Colonic mucosa (tissue), 4 donors: Measurements from ENCODE around the gene FKBP5. TPM values are rescaled to one million over a fixed set of nuclear protein-coding genes. Genes with fewer than 3 reads are reported as not detected.
"Not testable (repeated sequence)": the region's sequence is repeated elsewhere in the genome, so short reads cannot be mapped to it uniquely, and the experiment has no call there.

Experiments
- DNase-seq: peaks from one replicate; pipeline ENCODE4 v3.0.0-alpha.2; 2020
- H3K27ac ChIP-seq: fragments of 200-600 bp; one replicate; pipeline ENCODE4 v1.8.0; 2021
- H3K27me3 ChIP-seq: fragments of 200-600 bp; one replicate; pipeline ENCODE4 v1.8.0; 2021
- H3K36me3 ChIP-seq: fragments of 200-600 bp; one replicate; pipeline ENCODE4 v1.8.0; 2021
- H3K4me1 ChIP-seq: fragments of 200-600 bp; one replicate; pipeline ENCODE4 v1.8.0; 2021; ENCODE audit warnings: mild to moderate bottlenecking
- H3K4me3 ChIP-seq: fragments of 200-600 bp; one replicate; pipeline ENCODE4 v1.8.0; 2021
- H3K9ac ChIP-seq, 2 donors: one replicate each; pipeline ENCODE4 v1.7.0; 2013; ENCODE audit warnings: control low read depth in 2 of 2, low read depth in 2 of 2, low read length in 2 of 2
- H3K9me3 ChIP-seq: fragments of 200-600 bp; one replicate; pipeline ENCODE4 v1.8.0; 2021
- CTCF ChIP-seq: fragments of 200-600 bp; IDR thresholded peaks from one replicate; pipeline ENCODE4 v1.8.0; 2022; ENCODE audit warnings: antibody characterized with exemption, mild to moderate bottlenecking
- intact Hi-C: fragments of 100-400 bp; cut with DNase I; formaldehyde crosslinking; loops from one replicate; pipeline ENCODE4 v1.14.1; 2022
- total RNA-seq, 2 donors: library from RNA; stranded (reverse); fragmentation: NEBNext Ultra II Directional in 1 of 2; extraction: Animal tissue kit (Norgen Biotek cat#: 25700) in 1 of 2; gene quantifications; one replicate each; pipeline ENCODE4 v1.2.1, GENCODE V29; 2021
- donor health status: healthy.
- donor health status: DM: no; HTN: no; CAD: no.
- donor health status: DM: no; HTN: no; CAD: no.

The FKBP5 gene
- total RNA-seq, 2 donors from 2014 or later = 29.1 to 54.7 TPM

DNA sequence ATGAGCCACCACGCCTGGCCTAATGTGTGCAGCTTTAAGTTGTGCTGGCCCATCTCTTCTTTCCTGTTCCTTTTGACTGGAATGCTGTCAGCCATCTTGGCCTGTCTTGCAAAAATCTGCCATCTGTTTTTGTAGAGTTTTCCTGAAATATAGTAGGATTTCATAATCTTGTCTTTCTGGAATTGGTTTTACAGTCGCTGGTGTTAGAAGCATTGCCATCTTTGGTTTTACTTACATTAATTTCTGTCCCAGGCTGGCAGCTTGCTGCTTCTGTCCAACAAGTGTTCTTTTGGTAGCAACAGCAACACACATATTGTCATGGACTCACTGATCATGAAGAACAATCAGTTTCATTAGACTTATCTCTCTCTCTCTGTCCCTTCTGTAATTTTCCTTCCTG lies 146.9 kb downstream of the FKBP5 start:
- H3K9me3 ChIP-seq = no peaks in the 10 kb centered on the region
- no peaks in the 10 kb centered on the region for H3K27me3 ChIP-seq
- no peak overlapping the region for H3K9ac ChIP-seq
- no peak overlapping the region for H3K4me3 ChIP-seq
- H3K4me1 ChIP-seq = no peaks in the 10 kb centered on the region
- DNase-seq = no peak
- H3K36me3 ChIP-seq = no peaks in the 10 kb centered on the region
- H3K27ac ChIP-seq = no peak overlapping the region
- no peak for TF ChIP-seq CTCF
- intact Hi-C loops = no loop called here

DNA sequence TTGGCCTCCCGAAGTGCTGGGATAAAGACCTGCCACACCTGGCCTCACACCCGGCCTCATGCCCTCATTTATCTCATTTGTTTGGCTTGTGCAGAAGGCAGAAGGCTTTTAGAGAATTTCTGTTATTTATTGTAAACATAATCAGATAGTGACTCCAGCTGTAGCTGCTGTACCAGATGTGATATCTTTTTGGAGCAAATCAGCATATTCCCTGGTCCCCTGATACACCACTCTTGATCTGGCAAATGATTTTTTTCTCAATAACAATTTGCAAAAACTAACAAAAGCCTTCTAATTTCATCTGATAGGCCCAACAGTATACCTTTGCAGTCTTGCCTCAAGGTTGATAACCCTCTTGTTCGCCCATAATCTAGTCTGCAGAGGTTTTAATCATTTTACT lies 149.5 kb downstream of the FKBP5 start:
- no peak for DNase-seq
- no peak overlapping the region for H3K27ac ChIP-seq
- H3K9ac ChIP-seq = no peak overlapping the region
- H3K27me3 ChIP-seq = no peaks in the 10 kb centered on the region
- no peaks in the 10 kb centered on the region for H3K4me1 ChIP-seq
- intact Hi-C loops = no loop called here
- TF ChIP-seq CTCF = no peak
- H3K36me3 ChIP-seq = no peaks in the 10 kb centered on the region
- H3K9me3 ChIP-seq = no peaks in the 10 kb centered on the region
- no peak overlapping the region for H3K4me3 ChIP-seq

- H3K4me1 ChIP-seq, H3K4me3 ChIP-seq, H3K36me3 ChIP-seq, H3K27ac ChIP-seq, intact Hi-C loops, DNase-seq, H3K27me3 ChIP-seq, H3K9me3 ChIP-seq, H3K9ac ChIP-seq: not testable (repeated sequence)
These were observed 152.9 kb downstream of the FKBP5 start for GRCh38 chr6:35535847-35536246.

GRCh38 chr6:35534407-35535170 lies 154.1 kb downstream of the FKBP5 start:
- Histone ChIP-seq H3K9me3 (no peaks in the 10 kb centered on the region), H3K36me3 (no peaks in the 10 kb centered on the region), H3K9ac (no peak overlapping the region), H3K27me3 (no peaks in the 10 kb centered on the region), H3K27ac (no peak overlapping the region), H3K4me1 (no peaks in the 10 kb centered on the region), H3K4me3 (no peak overlapping the region)
- TF ChIP-seq CTCF = no peak
- intact Hi-C loops = no loop called here
- DNase-seq = no peak

DNA sequence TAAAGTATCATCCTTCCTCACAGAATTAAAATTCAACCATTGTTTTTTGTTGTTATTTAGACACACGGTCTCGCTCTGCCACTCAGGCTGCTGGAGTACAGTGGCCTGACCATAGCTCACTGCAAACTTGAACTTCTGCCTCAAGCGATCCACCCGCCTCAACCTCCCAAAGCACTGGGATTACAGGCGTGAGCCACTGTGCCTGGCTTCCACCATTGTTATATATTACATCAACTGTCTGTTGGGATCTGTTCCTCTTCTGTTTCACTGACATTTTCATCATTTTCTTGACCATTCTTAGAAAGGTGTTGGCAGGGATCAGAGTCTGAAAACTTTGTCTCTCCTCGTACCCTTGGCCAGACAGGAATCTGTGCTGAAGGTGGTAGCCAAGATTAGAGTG lies 154.7 kb downstream of the FKBP5 start:
- H3K9me3 ChIP-seq = no peaks in the 10 kb centered on the region
- no peaks in the 10 kb centered on the region for H3K4me1 ChIP-seq
- intact Hi-C loops = no loop called here
- no peak for DNase-seq
- no peak overlapping the region for H3K27ac ChIP-seq
- TF ChIP-seq CTCF = no peak
- H3K27me3 ChIP-seq = no peaks in the 10 kb centered on the region
- no peaks in the 10 kb centered on the region for H3K36me3 ChIP-seq
- H3K9ac ChIP-seq = no peak overlapping the region
- no peak overlapping the region for H3K4me3 ChIP-seq

GRCh38 chr6:35532126-35532525 lies 156.6 kb downstream of the FKBP5 start:
- Histone ChIP-seq H3K9me3 (no peaks in the 10 kb centered on the region), H3K27me3 (no peaks in the 10 kb centered on the region), H3K9ac (no peak overlapping the region), H3K4me3 (no peak overlapping the region), H3K36me3 (no peaks in the 10 kb centered on the region), H3K27ac (no peak overlapping the region), H3K4me1 (no peaks in the 10 kb centered on the region)
- intact Hi-C loops = no loop called here
- no peak for TF ChIP-seq CTCF
- DNase-seq = no peak
